Measurements from ENCODE around the gene BABAM2. TPM values are rescaled to one million over a fixed set of nuclear protein-coding genes. Genes with fewer than 3 reads are reported as not detected.

BABAM2 gene
- total RNA-seq, 1 experiment from 2014 or later: 27.1 TPM

GRCh38 chr2:28082131-28082530 lies 191.6 kb downstream of the BABAM2 start:
- H4K8ac ChIP-seq (replicated peaks; ENCODE audit: insufficient read length, low read depth, low read length): no peak overlapping the region
- no peak overlapping the region for H2AK5ac ChIP-seq (ENCODE audit: insufficient read length, low read length)
- no peak overlapping the region for H4K5ac ChIP-seq (ENCODE audit: insufficient read length, low read depth, low read length)
- no peak overlapping the region for H2AFZ ChIP-seq (ENCODE audit: low read length)
- no peaks in the 10 kb centered on the region for H3K4me1 ChIP-seq (ENCODE audit: insufficient read depth, low read length)
- H2BK12ac ChIP-seq (ENCODE audit: insufficient read length, low read depth, low read length): no peak overlapping the region
- no peak overlapping the region for H2BK20ac ChIP-seq (ENCODE audit: low read depth, low read length, poor library complexity, severe bottlenecking)
- H2BK5ac ChIP-seq (ENCODE audit: insufficient read length, low read length): no peak overlapping the region
- no peak overlapping the region for H2BK120ac ChIP-seq (ENCODE audit: low read depth, low read length, poor library complexity, severe bottlenecking)
- H3K27me3 Mint-ChIP-seq (ENCODE audit: low read depth): no peaks in the 10 kb centered on the region
- no peaks in the 10 kb centered on the region for H3K79me1 ChIP-seq (ENCODE audit: insufficient read depth, low read depth, low read length, poor library complexity, severe bottlenecking)
- no peak overlapping the region for H3K56ac ChIP-seq (ENCODE audit: insufficient read length, low read depth, low read length)
- H3K27ac Mint-ChIP-seq: no peak overlapping the region
- TF ChIP-seq CTCF (conservative IDR thresholded peaks at IDR 0.05): no peak
- H3K36me3 Mint-ChIP-seq (ENCODE audit: insufficient read depth in 1 of 3, low read depth in 3 of 3): no peaks in the 10 kb centered on the region
- H3K4me1 Mint-ChIP-seq: no peaks in the 10 kb centered on the region; a peak in 1 of 4 replicates
- no peaks in the 10 kb centered on the region for H3K23me2 ChIP-seq (ENCODE audit: insufficient read length, low read depth, low read length, poor library complexity, severe bottlenecking)
- H3K27me3 ChIP-seq (ENCODE audit: insufficient read depth, low read length): no peaks in the 10 kb centered on the region
- H3K4me2 ChIP-seq (ENCODE audit: insufficient read depth, insufficient read length, low read length): no peak overlapping the region
- H2BK15ac ChIP-seq (ENCODE audit: low read depth, low read length): no peak overlapping the region
- H3K4ac ChIP-seq (ENCODE audit: low read depth, low read length): no peak overlapping the region
- H3K79me2 ChIP-seq (ENCODE audit: insufficient read depth, low read length): no peaks in the 10 kb centered on the region
- H3K23ac ChIP-seq (ENCODE audit: insufficient read length, low read depth, low read length): no peak overlapping the region
- H3K9ac ChIP-seq (ENCODE audit: extremely low read depth, insufficient read length, low read length): no peak overlapping the region
- no peaks in the 10 kb centered on the region for H3K9me3 Mint-ChIP-seq
- H3K4me3 Mint-ChIP-seq: no peak overlapping the region
- H4K91ac ChIP-seq (ENCODE audit: insufficient read length, low read depth, low read length): no peak overlapping the region
- H4K20me1 ChIP-seq (ENCODE audit: control insufficient read depth, insufficient read depth, insufficient read length): no peaks in the 10 kb centered on the region
- no peak overlapping the region for H3K14ac ChIP-seq (ENCODE audit: insufficient read depth, low read length)
- no CpG with 5 or more reads among the region's 2 CpGs for WGBS (ENCODE audit: extremely low coverage, insufficient read length, low lambda C conversion rate)
- H3K18ac ChIP-seq (ENCODE audit: insufficient read length, low read depth, low read length): no peak overlapping the region
- no peaks in the 10 kb centered on the region for H3K9me3 ChIP-seq (ENCODE audit: control insufficient read depth, low read depth, low read length)
- no peak for DNase-seq
- no peak overlapping the region for H3K27ac ChIP-seq (ENCODE audit: insufficient read length, low read depth, low read length)
- H3T11ph ChIP-seq (ENCODE audit: low read length): no peak overlapping the region

All from H9 (cell line).